RWPE2 (cell line): ENCODE measurements around the gene ZNF148.
A peak's percentile ranks its signal among the peaks of the same experiment; 100 is the strongest.

Source experiments
- ATAC-seq: fragments of 200-7000 bp; cut with Tn5 transposase; 3 replicates; pipeline ENCODE4 v1.9.1; 2021; ENCODE audit warnings: low read depth
- DNase-seq: peaks from one replicate; pipeline ENCODE4 v3.0.0-alpha.2; 2020; ENCODE audit warnings: low spot score
- H3K27ac ChIP-seq: fragments of 450-650 bp; 2 replicates; pipeline ENCODE4 v1.5.1; 2017; ENCODE audit warnings: mild to moderate bottlenecking; ENCODE audit not compliant: poor library complexity, severe bottlenecking
- H3K27me3 ChIP-seq: fragments of 250-450 bp; sonication (Bioruptor Pico); 2 replicates; pipeline ENCODE4 v1.5.1; 2021; ENCODE audit warnings: mild to moderate bottlenecking, moderate library complexity; ENCODE audit not compliant: insufficient read depth, poor library complexity, severe bottlenecking
- H3K36me3 ChIP-seq: fragments of 250-450 bp; sonication (Bioruptor Pico); 2 replicates; pipeline ENCODE4 v1.5.1; 2020; ENCODE audit warnings: low read depth, mild to moderate bottlenecking, moderate library complexity
- H3K4me1 ChIP-seq: fragments of 250-450 bp; sonication (Bioruptor Pico); 2 replicates; pipeline ENCODE4 v1.5.1; 2021; ENCODE audit warnings: mild to moderate bottlenecking, moderate library complexity; ENCODE audit not compliant: insufficient read depth, poor library complexity, severe bottlenecking
- H3K4me3 ChIP-seq: fragments of 250-450 bp; sonication (Bioruptor Pico); 2 replicates; pipeline ENCODE4 v1.5.1; 2021; ENCODE audit warnings: mild to moderate bottlenecking, moderate library complexity; ENCODE audit not compliant: severe bottlenecking
- H3K9me3 ChIP-seq: fragments of 250-450 bp; sonication (Bioruptor Pico); 2 replicates; pipeline ENCODE4 v1.5.1; 2021; ENCODE audit warnings: mild to moderate bottlenecking, moderate library complexity; ENCODE audit not compliant: severe bottlenecking
- CTCF ChIP-seq: fragments of 450-650 bp; IDR thresholded peaks from one replicate; pipeline ENCODE4 v1.5.1; 2017; ENCODE audit warnings: mild to moderate bottlenecking, moderate library complexity; ENCODE audit not compliant: poor library complexity, severe bottlenecking

Gene ZNF148

GRCh38 chr3:125367403-125368230, 7.5 kb downstream of the ZNF148 start:
- H3K27me3 ChIP-seq, result no peaks in the 10 kb centered on the region
- ATAC-seq, result no peak
- H3K9me3 ChIP-seq, result no peaks in the 10 kb centered on the region
- H3K4me1 ChIP-seq, result no peaks in the 10 kb centered on the region
- peaks cover 10% of the 10 kb centered on the region for H3K36me3 ChIP-seq
- no peak for DNase-seq
- no peak overlapping the region for H3K4me3 ChIP-seq
- TF ChIP-seq CTCF, result no peak
- H3K27ac ChIP-seq, result no peak overlapping the region

- DNase-seq, result no peak
- H3K27ac ChIP-seq, result no peak overlapping the region
- ATAC-seq, result no peak
- no peak overlapping the region for H3K4me3 ChIP-seq
- H3K9me3 ChIP-seq, result no peaks in the 10 kb centered on the region
- no peak for TF ChIP-seq CTCF
- H3K36me3 ChIP-seq, result 0 out of 2 replicates have a peak, but pooled peaks cover 3% of the 10 kb centered on the region
- H3K27me3 ChIP-seq, result no peaks in the 10 kb centered on the region
- H3K4me1 ChIP-seq, result no peaks in the 10 kb centered on the region
Measured at GRCh38 chr3:125366132-125366531, 9.0 kb downstream of the ZNF148 start.

GRCh38 chr3:125359700-125360099, 15.4 kb downstream of the ZNF148 start:
- peaks cover 12% of the 10 kb centered on the region for H3K4me1 ChIP-seq
- no peak overlapping the region for H3K27ac ChIP-seq
- no peaks in the 10 kb centered on the region for H3K27me3 ChIP-seq
- no peaks in the 10 kb centered on the region for H3K36me3 ChIP-seq
- ATAC-seq (no peak), DNase-seq (no peak)
- H3K9me3 ChIP-seq, result no peaks in the 10 kb centered on the region
- no peak overlapping the region for H3K4me3 ChIP-seq
- TF ChIP-seq CTCF, result no peak

GRCh38 chr3:125358923-125359322, 16.2 kb downstream of the ZNF148 start:
- DNase-seq, result no peak
- no peak for TF ChIP-seq CTCF
- H3K9me3 ChIP-seq, result no peaks in the 10 kb centered on the region
- ATAC-seq, result no peak
- peaks cover 12% of the 10 kb centered on the region for H3K4me1 ChIP-seq
- H3K27ac ChIP-seq, result no peak overlapping the region
- H3K4me3 ChIP-seq, result no peak overlapping the region
- H3K36me3 ChIP-seq, result no peaks in the 10 kb centered on the region
- H3K27me3 ChIP-seq, result no peaks in the 10 kb centered on the region

GRCh38 chr3:125357837-125358236, 17.3 kb downstream of the ZNF148 start:
- peaks cover 15% of the 10 kb centered on the region for H3K4me1 ChIP-seq
- no peaks in the 10 kb centered on the region for H3K9me3 ChIP-seq
- TF ChIP-seq CTCF, result no peak
- peak overlapping the region; percentile 36 for H3K4me3 ChIP-seq
- no peak overlapping the region for H3K27ac ChIP-seq
- H3K36me3 ChIP-seq, result 0 out of 2 replicates have a peak, but pooled peaks cover 4% of the 10 kb centered on the region
- ATAC-seq, result no peak
- no peak for DNase-seq
- no peaks in the 10 kb centered on the region for H3K27me3 ChIP-seq
